ENCODE measurements around the gene FAH. TPM values are rescaled to one million over a fixed set of nuclear protein-coding genes. Genes with fewer than 3 reads are reported as not detected.

FAH gene
- total and polyA plus RNA-seq, 2 donors (not counting 1 experiment from before 2014, with no cell fraction given), result 1.1 to 5.1 TPM

- Histone ChIP-seq H3K36me3 (replicated peaks in 1 of 2; ENCODE audit: control extremely low read depth in 1 of 2, control insufficient read depth in 1 of 2, extremely low read depth in 1 of 2, insufficient read depth in 2 of 2, low read length in 1 of 2) (no peaks in the 10 kb centered on the region), H3K9me3 (ENCODE audit: control extremely low read depth in 1 of 3, control insufficient read depth in 2 of 3, insufficient read depth in 1 of 3, low read length in 2 of 3) (no peaks in the 10 kb centered on the region), H3K4me1 (ENCODE audit: control insufficient read depth in 2 of 2, insufficient read depth in 2 of 2, low read length in 2 of 2) (no peaks in the 10 kb centered on the region), H3K27ac (ENCODE audit: low read length in 2 of 2) (no peak overlapping the region), H2AFZ (ENCODE audit: insufficient read depth, low read depth, low read length, poor library complexity, severe bottlenecking) (no peak overlapping the region), H3K4me3 (ENCODE audit: control extremely low read depth in 1 of 5, extremely low read depth in 1 of 5, insufficient read depth in 1 of 5, low read depth in 2 of 5, low read length in 4 of 5) (no peak overlapping the region), H4K20me1 (ENCODE audit: control insufficient read depth, insufficient read depth, low read length, poor library complexity, severe bottlenecking) (no peaks in the 10 kb centered on the region), H3K4me2 (replicated peaks; ENCODE audit: low read depth, low read length, poor library complexity, severe bottlenecking) (no peak overlapping the region), H3K27me3 (replicated peaks in 1 of 4; ENCODE audit: control extremely low read depth in 1 of 4, control insufficient read depth in 3 of 4, insufficient read depth in 4 of 4, low read length in 3 of 4) (peaks cover 0 to 10% (median 2%) of the 10 kb centered on the region in 4 experiments), H3K79me2 (ENCODE audit: control insufficient read depth, insufficient read depth, low read length) (no peaks in the 10 kb centered on the region), H3K9ac (ENCODE audit: low read length) (no peak overlapping the region)
- ChIA-PET POLR2A (no interaction called here), CTCF (no interaction called here)
- 89% methylated on average over 1 of the region's 2 CpGs for WGBS (ENCODE audit: insufficient coverage)
- DNase-seq (no peak), ATAC-seq (ENCODE audit: low read depth) (no peak)
- Mint-ChIP-seq H3K9me3 (ENCODE audit: insufficient read depth) (no peaks in the 10 kb centered on the region), H3K27ac (no peak overlapping the region), H3K27me3 (peaks cover 18% of the 10 kb centered on the region), H3K4me3 (no peak overlapping the region), H3K4me1 (no peaks in the 10 kb centered on the region)
- TF ChIP-seq, protein P1, sequence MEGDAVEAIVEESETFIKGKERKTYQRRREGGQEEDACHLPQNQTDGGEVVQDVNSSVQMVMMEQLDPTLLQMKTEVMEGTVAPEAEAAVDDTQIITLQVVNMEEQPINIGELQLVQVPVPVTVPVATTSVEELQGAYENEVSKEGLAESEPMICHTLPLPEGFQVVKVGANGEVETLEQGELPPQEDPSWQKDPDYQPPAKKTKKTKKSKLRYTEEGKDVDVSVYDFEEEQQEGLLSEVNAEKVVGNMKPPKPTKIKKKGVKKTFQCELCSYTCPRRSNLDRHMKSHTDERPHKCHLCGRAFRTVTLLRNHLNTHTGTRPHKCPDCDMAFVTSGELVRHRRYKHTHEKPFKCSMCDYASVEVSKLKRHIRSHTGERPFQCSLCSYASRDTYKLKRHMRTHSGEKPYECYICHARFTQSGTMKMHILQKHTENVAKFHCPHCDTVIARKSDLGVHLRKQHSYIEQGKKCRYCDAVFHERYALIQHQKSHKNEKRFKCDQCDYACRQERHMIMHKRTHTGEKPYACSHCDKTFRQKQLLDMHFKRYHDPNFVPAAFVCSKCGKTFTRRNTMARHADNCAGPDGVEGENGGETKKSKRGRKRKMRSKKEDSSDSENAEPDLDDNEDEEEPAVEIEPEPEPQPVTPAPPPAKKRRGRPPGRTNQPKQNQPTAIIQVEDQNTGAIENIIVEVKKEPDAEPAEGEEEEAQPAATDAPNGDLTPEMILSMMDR (IDR thresholded peaks at IDR 0.05), result no peak
- TF ChIP-seq EZH2 (IDR thresholded peaks at IDR 0.05; ENCODE audit: borderline replicate concordance, insufficient read depth, low read depth, low read length, poor library complexity, severe bottlenecking), result no peak
- intact Hi-C loops (cut with micrococcal nuclease), result no loop called here
These were observed 62.1 kb downstream of the FAH start for GRCh38 chr15:80214910-80215309.

GRCh38 chr15:80216141-80216540, 63.3 kb downstream of the FAH start:
- Mint-ChIP-seq H3K27me3 (peaks cover 18% of the 10 kb centered on the region), H3K27ac (no peak overlapping the region), H3K4me3 (no peak overlapping the region), H3K4me1 (no peaks in the 10 kb centered on the region), H3K9me3 (ENCODE audit: insufficient read depth) (no peaks in the 10 kb centered on the region)
- Histone ChIP-seq H3K9me3 (ENCODE audit: control extremely low read depth in 1 of 3, control insufficient read depth in 2 of 3, insufficient read depth in 1 of 3, low read length in 2 of 3) (no peaks in the 10 kb centered on the region), H3K36me3 (replicated peaks in 1 of 2; ENCODE audit: control extremely low read depth in 1 of 2, control insufficient read depth in 1 of 2, extremely low read depth in 1 of 2, insufficient read depth in 2 of 2, low read length in 1 of 2) (no peaks in the 10 kb centered on the region), H2AFZ (ENCODE audit: insufficient read depth, low read depth, low read length, poor library complexity, severe bottlenecking) (no peak overlapping the region), H3K4me1 (ENCODE audit: control insufficient read depth in 2 of 2, insufficient read depth in 2 of 2, low read length in 2 of 2) (no peaks in the 10 kb centered on the region), H3K27me3 (replicated peaks in 1 of 4; ENCODE audit: control extremely low read depth in 1 of 4, control insufficient read depth in 3 of 4, insufficient read depth in 4 of 4, low read length in 3 of 4) (peaks cover 0 to 7% (median 2%) of the 10 kb centered on the region in 4 experiments), H3K27ac (ENCODE audit: low read length in 2 of 2) (no peak overlapping the region), H4K20me1 (ENCODE audit: control insufficient read depth, insufficient read depth, low read length, poor library complexity, severe bottlenecking) (no peaks in the 10 kb centered on the region), H3K4me3 (ENCODE audit: control extremely low read depth in 1 of 5, extremely low read depth in 1 of 5, insufficient read depth in 1 of 5, low read depth in 2 of 5, low read length in 4 of 5) (no peak overlapping the region), H3K79me2 (ENCODE audit: control insufficient read depth, insufficient read depth, low read length) (no peaks in the 10 kb centered on the region), H3K4me2 (replicated peaks; ENCODE audit: low read depth, low read length, poor library complexity, severe bottlenecking) (no peak overlapping the region), H3K9ac (ENCODE audit: low read length) (no peak overlapping the region)
- TF ChIP-seq EZH2 (IDR thresholded peaks at IDR 0.05; ENCODE audit: borderline replicate concordance, insufficient read depth, low read depth, low read length, poor library complexity, severe bottlenecking), result no peak
- TF ChIP-seq, protein P1 (IDR thresholded peaks at IDR 0.05), result no peak
- POLR2A ChIA-PET, result no interaction called here
- ATAC-seq (ENCODE audit: low read depth) (no peak), DNase-seq (no peak)
- CTCF ChIA-PET, result interaction anchor here (0.7 kb wide), 1 partner anchor 18 kb away, joined by 3 read pairs; no protein-coding TSS in a partner anchor
- no CpG with 5 or more reads among the region's 5 CpGs for WGBS (ENCODE audit: insufficient coverage)
- intact Hi-C loops (cut with micrococcal nuclease), result no loop called here
